Measurements from ENCODE around the gene CACNB2.

- TF ChIP-seq POLR2A (IDR thresholded peaks at IDR 0.05; ENCODE audit: extremely low read depth, insufficient read length) = no peak
- TF ChIP-seq CTCF (IDR thresholded peaks at IDR 0.05; ENCODE audit: low read depth, low read length) = no peak
These were observed 393.7 kb downstream of the CACNB2 start for GRCh38 chr10:18533896-18534295.

Data from NB4 (cell line).